ENCODE measurements around the gene MLXIPL.
"Not testable (repeated sequence)": the region's sequence is repeated elsewhere in the genome, so short reads cannot be mapped to it uniquely, and the experiment has no call there.

MLXIPL gene

DNA sequence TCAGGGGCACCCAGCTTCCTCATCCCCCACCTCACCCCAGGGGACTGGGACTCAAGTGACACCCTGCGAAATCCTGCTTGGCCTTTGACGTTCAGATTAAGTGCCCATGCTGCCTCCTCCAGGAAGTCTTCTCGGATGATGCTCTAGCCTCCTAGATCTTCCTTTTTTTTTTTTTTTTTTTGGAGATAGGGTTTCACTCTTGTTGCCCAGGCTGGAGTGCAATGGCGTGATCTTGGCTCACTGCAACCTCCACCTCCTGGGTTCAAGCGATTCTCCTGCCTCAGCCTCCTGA lies 16.7 kb downstream of the MLXIPL start:
- H3K4me3 Mint-ChIP-seq; H3K9me3 Mint-ChIP-seq (ENCODE audit: low read depth); H3K27me3 Mint-ChIP-seq; H3K4me1 Mint-ChIP-seq (ENCODE audit: low read depth); H3K36me3 Mint-ChIP-seq; H3K27ac Mint-ChIP-seq: not testable (repeated sequence)

DNA sequence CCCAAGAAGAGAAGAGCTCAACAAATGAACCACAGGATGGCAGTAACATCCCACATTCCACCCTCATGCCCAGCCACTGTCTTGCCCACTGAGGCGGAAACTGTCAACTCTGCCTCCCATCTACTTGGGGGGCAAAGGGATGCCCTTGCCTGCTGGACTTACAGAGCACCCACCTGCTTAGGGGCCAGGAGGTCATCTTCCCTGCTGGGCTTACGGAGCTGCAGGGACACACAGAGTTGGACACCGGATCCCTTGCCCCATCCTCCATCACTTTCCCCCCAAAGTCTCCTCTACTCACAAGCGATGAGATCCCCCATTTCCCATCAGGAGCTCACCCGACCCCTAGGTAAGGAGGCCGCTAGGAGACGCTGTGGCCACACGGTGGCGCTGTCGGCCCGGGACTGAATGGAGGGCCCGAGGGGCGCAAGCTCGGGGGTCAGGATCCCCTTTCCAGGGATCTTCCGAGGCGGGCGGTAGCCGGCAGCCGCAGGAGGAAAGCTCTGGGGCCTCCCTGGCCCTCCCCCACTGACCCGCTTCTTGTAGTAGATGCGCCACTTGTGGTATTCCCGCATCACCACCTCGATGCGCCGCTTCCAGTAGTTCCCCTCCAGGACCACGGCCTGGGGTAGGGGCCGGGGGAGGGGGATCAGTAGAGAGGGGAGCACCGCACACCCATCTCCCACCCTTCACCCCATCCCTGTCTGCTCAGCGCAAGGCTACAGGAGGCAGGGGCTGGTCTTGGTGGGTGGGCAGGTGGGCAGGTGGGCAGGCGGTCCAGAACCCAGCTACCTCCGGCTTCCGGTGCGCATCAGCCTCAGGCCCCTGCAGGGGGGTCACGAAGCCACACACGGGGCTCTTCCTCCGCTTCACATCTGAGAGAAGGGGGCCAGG lies 17.3 kb downstream of the MLXIPL start:
- Mint-ChIP-seq H3K4me1 (ENCODE audit: low read depth) (no peaks in the 10 kb centered on the region), H3K27ac (no peak overlapping the region), H3K9me3 (ENCODE audit: low read depth) (no peaks in the 10 kb centered on the region), H3K36me3 (no peaks in the 10 kb centered on the region), H3K27me3 (peaks cover 7% of the 10 kb centered on the region), H3K4me3 (no peak overlapping the region)

DNA sequence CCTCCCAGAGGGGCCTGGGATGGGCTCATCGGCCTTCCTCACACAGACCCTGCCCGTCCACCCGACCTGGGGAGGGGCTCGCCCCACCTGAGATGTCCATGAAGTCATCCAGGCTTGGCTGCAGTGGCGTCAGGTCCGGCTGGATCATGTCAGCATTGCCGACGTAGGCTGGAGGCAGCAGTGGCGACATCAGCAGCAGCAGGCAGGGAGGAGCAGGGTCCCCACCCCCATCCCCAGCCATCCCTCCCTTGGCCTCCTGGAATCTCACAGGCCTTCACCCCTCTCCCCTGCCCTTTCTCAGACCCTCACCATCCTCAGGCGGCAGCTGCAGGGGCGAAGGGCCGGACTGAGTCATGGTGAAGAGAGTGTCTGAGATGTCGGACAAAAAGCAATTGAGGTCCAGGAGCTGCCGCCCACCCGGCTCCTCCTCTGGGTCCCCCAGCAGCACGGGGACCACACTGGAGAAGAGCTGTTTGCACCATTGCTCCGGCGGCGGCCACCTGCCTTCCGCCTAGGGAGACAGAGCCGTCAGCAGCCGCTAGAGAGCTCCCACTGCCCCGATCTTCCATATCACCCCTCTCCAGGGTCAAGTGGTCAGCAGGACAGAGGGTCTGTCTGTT lies 18.6 kb downstream of the MLXIPL start:
- Mint-ChIP-seq H3K9me3 (ENCODE audit: low read depth) (no peaks in the 10 kb centered on the region), H3K36me3 (no peaks in the 10 kb centered on the region), H3K27ac (no peak overlapping the region), H3K4me1 (ENCODE audit: low read depth) (no peaks in the 10 kb centered on the region), H3K4me3 (no peak overlapping the region), H3K27me3 (peaks cover 5% of the 10 kb centered on the region)

DNA sequence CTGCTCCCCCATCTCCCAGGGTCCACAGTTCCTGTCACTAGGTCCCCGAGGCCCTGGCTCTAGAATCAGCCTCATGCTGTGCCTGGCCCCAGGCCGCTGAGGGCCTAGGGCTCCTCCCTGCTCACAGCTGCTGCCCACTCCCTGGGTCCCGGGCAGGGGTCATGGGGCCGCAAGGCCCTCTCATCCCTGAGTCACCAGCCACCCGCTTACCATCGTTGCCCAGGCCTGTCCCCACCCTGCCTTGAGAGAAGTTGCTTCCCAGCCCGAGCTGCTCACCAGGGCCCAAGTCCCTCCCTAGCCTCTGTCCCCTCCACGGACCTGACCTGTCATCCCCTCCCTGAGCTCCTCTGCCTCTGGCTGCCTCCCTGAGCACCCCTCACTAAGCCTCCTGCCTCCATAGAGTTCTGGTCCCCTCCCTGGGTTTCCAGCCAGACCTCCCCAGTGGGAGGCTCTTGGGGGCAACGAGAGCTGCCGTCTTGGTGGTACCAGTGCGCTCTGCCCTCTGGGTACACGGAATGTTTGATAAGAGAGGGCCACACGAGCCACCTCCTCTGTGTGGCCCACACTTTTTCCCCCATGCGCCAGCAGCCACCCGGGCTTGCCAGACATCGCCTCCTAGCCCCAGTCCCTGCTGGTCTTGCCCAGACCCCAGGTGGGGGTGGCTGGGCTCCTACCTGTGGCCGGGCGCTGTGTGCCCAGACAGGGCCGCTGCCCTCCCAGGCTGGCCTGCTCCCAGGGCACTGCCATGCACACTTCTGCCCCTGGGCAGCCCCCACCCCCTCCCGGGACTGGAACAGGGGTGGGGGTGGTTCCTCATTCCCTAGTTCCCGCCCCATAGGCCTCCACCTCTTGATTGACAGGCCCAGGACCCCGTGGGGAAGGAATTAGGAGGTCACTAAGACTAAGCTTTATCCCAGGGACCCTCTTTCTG lies 21.3 kb downstream of the MLXIPL start:
- no peaks in the 10 kb centered on the region for H3K36me3 Mint-ChIP-seq
- H3K4me1 Mint-ChIP-seq (ENCODE audit: low read depth) = no peaks in the 10 kb centered on the region
- H3K27ac Mint-ChIP-seq = no peak overlapping the region
- H3K4me3 Mint-ChIP-seq = no peak overlapping the region
- H3K9me3 Mint-ChIP-seq (ENCODE audit: low read depth) = no peaks in the 10 kb centered on the region
- peaks cover 7% of the 10 kb centered on the region for H3K27me3 Mint-ChIP-seq

DNA sequence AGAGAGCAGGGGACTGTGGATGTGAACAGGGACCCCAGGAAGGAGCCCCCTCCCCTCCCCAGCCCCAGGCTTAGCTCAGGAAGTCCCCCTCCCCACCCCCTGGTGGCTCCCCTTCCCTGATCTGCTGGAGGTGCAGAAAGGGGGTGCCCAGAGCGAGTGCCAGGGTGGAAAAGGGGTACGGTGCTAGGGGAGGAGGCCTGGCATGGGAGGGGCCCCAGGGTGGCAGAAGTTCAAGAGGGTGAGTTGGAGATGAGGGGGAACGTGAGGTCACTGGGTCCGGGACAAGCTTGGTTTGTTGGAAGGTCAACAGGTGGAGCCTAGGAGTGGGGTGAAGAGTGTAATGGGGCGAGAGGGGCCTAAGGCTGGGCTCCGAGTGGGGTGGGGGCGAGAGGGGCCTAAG lies 24.4 kb downstream of the MLXIPL start:
- Mint-ChIP-seq H3K4me3 (no peak overlapping the region), H3K36me3 (no peaks in the 10 kb centered on the region), H3K9me3 (ENCODE audit: low read depth) (no peaks in the 10 kb centered on the region), H3K4me1 (ENCODE audit: low read depth) (no peaks in the 10 kb centered on the region), H3K27ac (no peak overlapping the region), H3K27me3 (peaks cover 7% of the 10 kb centered on the region)

DNA sequence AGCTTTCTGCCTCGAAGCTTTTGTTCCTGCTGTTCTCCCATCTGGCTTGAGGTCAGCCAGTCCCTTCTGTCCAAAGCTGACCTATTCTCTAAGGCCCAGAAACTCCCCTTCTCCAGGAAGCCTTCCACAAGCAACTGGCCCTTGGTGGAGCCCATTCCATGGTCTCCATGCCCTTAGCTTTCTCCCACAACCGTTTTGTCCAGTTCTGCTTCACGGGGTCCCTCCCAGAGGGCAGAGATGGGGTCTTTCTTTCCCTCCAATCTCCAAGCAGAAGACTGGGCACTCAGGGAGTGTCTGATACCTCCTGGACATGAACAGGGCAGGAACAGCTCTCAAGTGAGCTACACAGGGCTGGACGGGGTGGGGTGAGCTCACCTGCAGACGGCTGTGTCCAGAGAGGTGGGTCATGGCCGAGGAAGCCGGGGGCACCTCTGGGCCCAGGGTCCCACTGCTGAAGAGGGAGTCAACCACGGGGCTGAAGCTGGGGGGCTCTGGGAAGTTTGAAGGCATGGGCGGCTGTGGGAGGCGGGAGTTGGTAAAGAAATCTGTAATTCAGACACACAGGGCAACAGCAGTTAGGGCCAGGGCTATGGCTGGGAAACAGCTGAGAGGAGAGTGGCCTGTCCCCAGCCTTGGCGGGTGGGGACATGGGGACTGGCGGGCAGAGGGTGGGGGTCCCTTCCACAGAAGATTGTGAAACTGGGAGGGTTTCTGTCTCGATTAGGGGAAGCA lies 25.0 kb downstream of the MLXIPL start:
- Mint-ChIP-seq H3K27me3 (peaks cover 7% of the 10 kb centered on the region), H3K4me1 (ENCODE audit: low read depth) (no peaks in the 10 kb centered on the region), H3K4me3 (no peak overlapping the region), H3K9me3 (ENCODE audit: low read depth) (no peaks in the 10 kb centered on the region), H3K27ac (no peak overlapping the region), H3K36me3 (no peaks in the 10 kb centered on the region)

DNA sequence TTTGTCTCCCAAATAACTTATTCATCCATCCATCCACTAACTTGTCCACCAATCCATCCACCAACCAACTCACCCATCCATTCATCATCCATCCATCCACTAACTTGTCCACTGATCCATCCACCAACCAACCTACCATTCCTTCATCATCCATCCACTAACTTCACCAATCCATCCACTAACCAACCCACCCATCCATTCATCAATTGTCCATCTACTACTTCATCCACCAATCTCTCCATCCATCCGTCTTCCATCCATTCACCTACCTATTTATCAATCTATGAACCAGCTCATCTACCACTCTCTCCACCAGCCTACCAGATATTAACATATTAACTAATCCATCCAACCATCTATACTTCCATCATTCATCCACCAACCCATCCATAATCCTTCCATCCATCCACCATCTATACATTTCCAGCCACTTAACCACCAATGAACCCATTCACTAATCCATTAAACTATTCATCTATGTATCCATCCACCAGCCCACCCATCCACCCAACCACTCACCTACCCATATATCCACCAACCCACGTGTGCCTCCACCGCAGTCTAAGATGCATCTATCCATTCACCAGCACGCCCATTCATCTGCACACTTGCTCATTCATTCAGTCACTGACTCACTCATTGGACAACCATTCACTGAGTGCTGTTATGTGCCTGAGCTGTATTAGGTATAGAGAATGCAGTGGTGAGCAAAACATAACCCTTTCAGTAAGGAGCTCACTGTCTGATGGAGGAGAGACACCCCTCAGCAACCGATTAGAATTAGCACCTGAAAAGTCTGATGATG lies 26.1 kb downstream of the MLXIPL start:
- Mint-ChIP-seq H3K4me3 (no peak overlapping the region), H3K9me3 (ENCODE audit: low read depth) (no peaks in the 10 kb centered on the region), H3K36me3 (no peaks in the 10 kb centered on the region), H3K27me3 (peaks cover 7% of the 10 kb centered on the region), H3K4me1 (ENCODE audit: low read depth) (no peaks in the 10 kb centered on the region), H3K27ac (no peak overlapping the region)

DNA sequence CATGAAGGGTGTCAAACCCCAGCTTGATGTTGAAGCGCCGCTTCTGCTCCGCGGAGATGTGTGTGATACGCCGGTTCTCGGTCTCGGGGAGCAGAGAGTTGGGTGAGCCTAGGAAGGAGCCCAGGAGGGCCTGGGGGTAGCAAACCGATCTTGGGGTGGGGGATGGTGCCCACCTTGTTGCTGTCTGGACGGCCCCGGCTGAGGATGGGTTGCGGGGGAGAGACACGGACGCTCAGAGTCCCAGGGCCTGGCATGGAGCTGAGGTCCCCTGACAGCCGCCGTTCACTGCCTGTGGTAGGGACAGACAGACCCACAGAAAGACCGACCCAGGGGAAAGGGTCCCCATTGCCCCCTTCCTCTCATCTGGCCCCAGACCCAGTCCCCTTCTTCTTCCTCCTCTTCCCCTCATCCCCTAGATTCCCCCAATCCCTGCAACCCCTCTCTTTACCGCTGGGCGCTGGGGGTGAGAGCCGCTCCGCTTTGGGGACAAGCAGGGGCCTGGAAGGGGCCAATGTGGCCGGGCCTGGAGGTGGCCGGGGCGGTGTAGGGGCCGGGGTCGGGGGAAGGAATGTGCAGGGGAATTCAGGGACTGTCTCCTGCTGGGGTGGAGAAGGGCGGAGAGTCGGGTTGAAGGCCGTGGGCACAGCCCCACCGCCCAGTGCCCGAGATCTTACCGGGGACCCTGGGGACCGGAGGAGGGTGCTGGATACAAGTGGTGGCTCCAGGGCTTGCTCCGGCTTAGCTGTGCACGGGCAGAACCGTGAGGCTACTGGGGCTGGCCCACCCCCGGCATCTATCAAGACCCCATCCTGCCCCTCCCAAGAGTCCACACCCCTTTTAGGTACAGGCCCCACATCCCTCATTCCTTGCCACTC lies 27.9 kb downstream of the MLXIPL start:
- H3K9me3 Mint-ChIP-seq (ENCODE audit: low read depth) = no peaks in the 10 kb centered on the region
- no peaks in the 10 kb centered on the region for H3K4me1 Mint-ChIP-seq (ENCODE audit: low read depth)
- no peak overlapping the region for H3K27ac Mint-ChIP-seq
- H3K27me3 Mint-ChIP-seq = peaks cover 7% of the 10 kb centered on the region
- no peaks in the 10 kb centered on the region for H3K36me3 Mint-ChIP-seq
- no peak overlapping the region for H3K4me3 Mint-ChIP-seq

DNA sequence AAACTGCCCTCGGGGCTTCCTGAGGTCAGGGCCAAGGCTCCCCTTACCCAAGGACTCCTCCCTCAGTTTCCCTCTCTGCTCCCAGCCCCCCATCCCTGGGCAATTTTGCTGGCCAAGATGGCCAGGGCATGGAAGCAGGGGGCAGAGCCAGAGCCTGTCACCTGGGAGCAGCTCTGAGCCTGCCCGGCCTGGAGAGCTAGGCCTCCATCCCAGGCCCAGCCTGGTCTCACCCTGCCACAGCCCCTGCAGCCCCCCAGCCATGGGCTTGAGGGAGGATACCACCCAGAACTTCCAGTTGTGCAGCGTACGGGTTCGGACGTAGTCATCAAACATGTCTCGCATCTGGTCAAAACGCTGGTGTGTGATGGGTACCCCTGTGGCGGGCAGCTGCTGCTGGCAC lies 29.0 kb downstream of the MLXIPL start:
- no peak overlapping the region for H3K4me3 Mint-ChIP-seq
- H3K9me3 Mint-ChIP-seq (ENCODE audit: low read depth) = no peaks in the 10 kb centered on the region
- H3K36me3 Mint-ChIP-seq = no peaks in the 10 kb centered on the region
- H3K27me3 Mint-ChIP-seq = peaks cover 7% of the 10 kb centered on the region
- H3K27ac Mint-ChIP-seq = no peak overlapping the region
- H3K4me1 Mint-ChIP-seq (ENCODE audit: low read depth) = no peaks in the 10 kb centered on the region

DNA sequence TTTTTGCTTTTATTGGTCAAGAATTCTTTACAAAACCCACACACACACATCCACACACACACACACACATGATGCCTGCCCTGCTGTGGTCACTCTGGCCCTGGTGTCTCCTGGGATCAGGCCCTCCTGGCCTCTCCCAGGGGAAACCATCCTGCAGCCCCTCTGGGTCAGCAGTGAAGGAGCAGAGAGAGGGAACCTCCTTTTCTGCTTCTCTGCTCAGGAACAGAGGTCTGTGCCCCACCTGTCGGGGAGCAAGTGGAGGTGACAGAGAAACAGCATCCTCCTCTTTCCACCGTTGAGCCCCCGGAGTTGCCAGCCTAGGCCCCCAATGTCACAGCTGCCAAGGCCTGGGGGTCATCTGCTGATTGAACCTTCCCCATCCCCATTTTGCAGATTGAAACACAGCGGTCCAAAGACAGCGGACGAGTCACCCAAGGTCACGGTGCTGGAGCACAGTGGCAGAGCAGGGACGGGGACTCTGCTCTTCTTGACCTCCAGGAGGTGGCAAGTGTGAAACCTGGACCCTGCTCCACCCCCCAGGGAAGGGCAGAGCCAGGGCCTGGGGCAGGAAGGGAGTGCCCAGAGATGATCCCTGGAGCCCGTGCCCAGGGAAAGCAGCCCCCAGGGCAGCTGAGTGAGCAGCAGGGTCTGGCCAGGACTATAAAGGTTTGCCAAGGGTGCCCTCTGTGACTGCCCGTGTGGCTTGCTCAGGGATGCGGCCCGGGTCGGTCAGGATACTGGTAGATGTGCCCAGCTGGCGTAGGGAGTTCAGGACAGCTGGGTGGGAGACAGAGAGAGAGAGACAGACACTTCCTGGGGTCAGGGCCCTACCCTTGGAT lies 30.9 kb downstream of the MLXIPL start:
- H3K27ac Mint-ChIP-seq = no peak overlapping the region
- H3K36me3 Mint-ChIP-seq = no peaks in the 10 kb centered on the region
- H3K27me3 Mint-ChIP-seq = peaks cover 6% of the 10 kb centered on the region
- no peak overlapping the region for H3K4me3 Mint-ChIP-seq
- H3K9me3 Mint-ChIP-seq (ENCODE audit: low read depth) = no peaks in the 10 kb centered on the region
- H3K4me1 Mint-ChIP-seq (ENCODE audit: low read depth) = no peaks in the 10 kb centered on the region

DNA sequence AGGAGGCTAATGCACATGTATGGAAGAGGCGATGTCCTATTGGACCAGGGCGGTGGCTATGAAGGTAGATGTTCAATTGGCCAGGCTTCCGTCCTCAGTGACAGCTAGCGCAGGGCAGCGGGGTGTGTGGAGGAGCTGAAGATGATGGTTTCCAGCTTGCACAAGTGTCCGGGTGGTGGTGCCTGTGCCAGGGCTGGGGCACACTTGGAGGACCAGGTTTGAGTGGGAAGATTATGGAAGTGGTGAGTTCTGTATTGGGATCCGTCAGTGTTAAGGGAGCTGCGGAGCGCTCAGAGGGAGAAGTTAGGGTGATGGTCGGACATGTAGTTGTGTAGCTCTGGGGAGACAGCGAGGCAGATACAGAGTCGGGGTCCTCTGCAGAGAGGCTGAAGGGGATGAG lies 37.4 kb downstream of the MLXIPL start:
- H3K27me3 Mint-ChIP-seq = no peaks in the 10 kb centered on the region
- no peak overlapping the region for H3K27ac Mint-ChIP-seq
- H3K36me3 Mint-ChIP-seq = no peaks in the 10 kb centered on the region
- peaks cover 5% of the 10 kb centered on the region for H3K4me1 Mint-ChIP-seq (ENCODE audit: low read depth)
- H3K4me3 Mint-ChIP-seq = no peak overlapping the region
- H3K9me3 Mint-ChIP-seq (ENCODE audit: low read depth) = no peaks in the 10 kb centered on the region

DNA sequence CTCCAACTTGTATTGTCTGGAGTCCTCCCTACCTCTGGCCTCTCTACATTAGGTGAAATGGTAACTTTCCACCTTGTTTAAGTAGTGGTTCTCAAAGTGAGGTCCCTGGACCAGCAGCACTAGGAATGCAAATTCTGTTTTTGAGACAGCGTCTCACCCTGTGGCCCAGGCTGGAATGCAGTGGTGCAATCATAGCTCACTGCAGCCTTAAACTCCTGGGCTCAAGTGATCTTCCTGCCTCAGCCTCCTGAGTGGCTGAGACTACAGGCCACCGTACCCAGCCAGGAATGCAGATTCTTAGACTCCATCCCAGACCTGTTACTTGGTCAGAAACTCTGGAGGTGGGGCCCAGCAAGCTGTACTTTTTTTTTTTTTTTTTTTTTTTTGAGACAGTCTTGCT lies 39.1 kb downstream of the MLXIPL start:
- no peaks in the 10 kb centered on the region for H3K9me3 Mint-ChIP-seq (ENCODE audit: low read depth)
- no peak overlapping the region for H3K27ac Mint-ChIP-seq
- no peak overlapping the region for H3K4me3 Mint-ChIP-seq
- H3K36me3 Mint-ChIP-seq = no peaks in the 10 kb centered on the region
- H3K4me1 Mint-ChIP-seq (ENCODE audit: low read depth) = peaks cover 5% of the 10 kb centered on the region
- no peaks in the 10 kb centered on the region for H3K27me3 Mint-ChIP-seq

Data from activated naive CD8-positive, alpha-beta T cell (primary cell).